Measurements from ENCODE around the gene ENTPD2.

ENTPD2 gene

DNA sequence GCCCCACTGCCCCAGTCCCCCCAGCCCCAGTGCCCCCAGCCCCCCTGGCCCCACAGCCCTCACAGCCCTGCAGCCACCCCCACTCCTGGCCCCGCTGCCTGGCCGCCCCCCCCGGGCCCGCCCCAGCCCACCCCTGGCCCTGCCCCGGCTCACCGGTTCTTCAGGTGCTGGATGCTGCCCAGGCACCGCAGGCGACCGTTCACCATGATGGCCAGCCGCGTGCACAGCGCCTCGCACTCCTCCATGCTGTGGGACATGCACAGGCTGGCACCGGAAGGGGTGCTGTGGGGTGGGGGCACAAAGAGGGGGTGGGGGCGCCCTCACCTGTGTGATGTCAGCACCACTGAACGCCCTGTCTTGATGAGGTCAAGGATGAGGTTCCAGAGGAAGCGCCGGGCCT is 44.6 kb downstream of the ENTPD2 start:
- H4K20me1 ChIP-seq (ENCODE audit: low read depth, low read length): no peaks in the 10 kb centered on the region
- no peak overlapping the region for H3K27ac ChIP-seq (ENCODE audit: low read depth, low read length)
- H3K36me3 ChIP-seq (ENCODE audit: low read length): no peaks in the 10 kb centered on the region
- H3K9me2 ChIP-seq (replicated peaks; ENCODE audit: insufficient read depth, low read length): no peaks in the 10 kb centered on the region
- H3K9ac ChIP-seq (ENCODE audit: low read length): no peak overlapping the region
- no peak overlapping the region for H3K4me3 ChIP-seq (ENCODE audit: insufficient read depth, low read length, poor library complexity, severe bottlenecking)
- no peaks in the 10 kb centered on the region for H3K27me3 ChIP-seq (ENCODE audit: low read length)
- TF ChIP-seq, protein P1, sequence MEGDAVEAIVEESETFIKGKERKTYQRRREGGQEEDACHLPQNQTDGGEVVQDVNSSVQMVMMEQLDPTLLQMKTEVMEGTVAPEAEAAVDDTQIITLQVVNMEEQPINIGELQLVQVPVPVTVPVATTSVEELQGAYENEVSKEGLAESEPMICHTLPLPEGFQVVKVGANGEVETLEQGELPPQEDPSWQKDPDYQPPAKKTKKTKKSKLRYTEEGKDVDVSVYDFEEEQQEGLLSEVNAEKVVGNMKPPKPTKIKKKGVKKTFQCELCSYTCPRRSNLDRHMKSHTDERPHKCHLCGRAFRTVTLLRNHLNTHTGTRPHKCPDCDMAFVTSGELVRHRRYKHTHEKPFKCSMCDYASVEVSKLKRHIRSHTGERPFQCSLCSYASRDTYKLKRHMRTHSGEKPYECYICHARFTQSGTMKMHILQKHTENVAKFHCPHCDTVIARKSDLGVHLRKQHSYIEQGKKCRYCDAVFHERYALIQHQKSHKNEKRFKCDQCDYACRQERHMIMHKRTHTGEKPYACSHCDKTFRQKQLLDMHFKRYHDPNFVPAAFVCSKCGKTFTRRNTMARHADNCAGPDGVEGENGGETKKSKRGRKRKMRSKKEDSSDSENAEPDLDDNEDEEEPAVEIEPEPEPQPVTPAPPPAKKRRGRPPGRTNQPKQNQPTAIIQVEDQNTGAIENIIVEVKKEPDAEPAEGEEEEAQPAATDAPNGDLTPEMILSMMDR (IDR thresholded peaks at IDR 0.05; ENCODE audit: insufficient read depth, low read length, poor library complexity, severe bottlenecking): no peak
- TF ChIP-seq EZH2phosphoT487 (conservative IDR thresholded peaks at IDR 0.05; ENCODE audit: low read length): no peak
- no peaks in the 10 kb centered on the region for H3K79me2 ChIP-seq (ENCODE audit: insufficient read depth, low read length)
- no peak overlapping the region for H3K4me2 ChIP-seq (ENCODE audit: low read depth, low read length, poor library complexity, severe bottlenecking)
- H3K9me3 ChIP-seq (ENCODE audit: insufficient read depth, low read length): no peaks in the 10 kb centered on the region
- H3F3A ChIP-seq (ENCODE audit: insufficient read depth): no peaks in the 10 kb centered on the region
- H2AFZ ChIP-seq (ENCODE audit: low read depth, low read length, severe bottlenecking): no peak overlapping the region

DNA sequence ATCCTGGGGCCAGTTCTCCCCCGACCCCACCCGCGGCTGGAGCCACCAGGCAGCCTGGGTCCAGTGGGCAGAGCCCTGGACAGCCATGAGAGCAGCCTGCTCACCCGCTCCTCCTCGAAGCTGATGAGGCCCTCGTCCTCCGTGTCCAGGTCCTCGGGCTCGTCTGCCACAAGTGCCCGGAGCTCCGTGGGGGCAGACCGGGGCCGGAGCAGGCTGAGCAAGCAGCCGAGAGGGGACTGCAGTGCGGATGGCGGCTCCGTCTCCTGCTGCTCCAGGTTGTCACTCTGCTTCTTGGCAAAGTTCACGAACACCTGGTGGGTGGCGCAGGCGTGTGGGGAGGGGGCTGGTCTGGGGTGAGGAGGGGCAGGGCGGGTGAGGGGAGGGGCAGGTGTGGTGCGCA is 45.5 kb downstream of the ENTPD2 start:
- no peaks in the 10 kb centered on the region for H3K79me2 ChIP-seq (ENCODE audit: insufficient read depth, low read length)
- H3K4me3 ChIP-seq (ENCODE audit: insufficient read depth, low read length, poor library complexity, severe bottlenecking): no peak overlapping the region
- no peaks in the 10 kb centered on the region for H4K20me1 ChIP-seq (ENCODE audit: low read depth, low read length)
- no peaks in the 10 kb centered on the region for H3K27me3 ChIP-seq (ENCODE audit: low read length)
- no peaks in the 10 kb centered on the region for H3K9me2 ChIP-seq (replicated peaks; ENCODE audit: insufficient read depth, low read length)
- no peak overlapping the region for H3K27ac ChIP-seq (ENCODE audit: low read depth, low read length)
- no peak overlapping the region for H2AFZ ChIP-seq (ENCODE audit: low read depth, low read length, severe bottlenecking)
- H3K36me3 ChIP-seq (ENCODE audit: low read length): no peaks in the 10 kb centered on the region
- no peaks in the 10 kb centered on the region for H3K9me3 ChIP-seq (ENCODE audit: insufficient read depth, low read length)
- no peak overlapping the region for H3K4me2 ChIP-seq (ENCODE audit: low read depth, low read length, poor library complexity, severe bottlenecking)
- TF ChIP-seq EZH2phosphoT487 (conservative IDR thresholded peaks at IDR 0.05; ENCODE audit: low read length): no peak
- TF ChIP-seq, protein P1 (IDR thresholded peaks at IDR 0.05; ENCODE audit: insufficient read depth, low read length, poor library complexity, severe bottlenecking): no peak
- no peak overlapping the region for H3K9ac ChIP-seq (ENCODE audit: low read length)
- no peaks in the 10 kb centered on the region for H3F3A ChIP-seq (ENCODE audit: insufficient read depth)

GRCh38 chr9:137007816-137008270 is 46.0 kb downstream of the ENTPD2 start:
- Histone ChIP-seq H3F3A (ENCODE audit: insufficient read depth) (no peaks in the 10 kb centered on the region), H2AFZ (ENCODE audit: low read depth, low read length, severe bottlenecking) (no peak overlapping the region), H3K27ac (ENCODE audit: low read depth, low read length) (no peak overlapping the region), H3K36me3 (ENCODE audit: low read length) (no peaks in the 10 kb centered on the region), H4K20me1 (ENCODE audit: low read depth, low read length) (no peaks in the 10 kb centered on the region), H3K9ac (ENCODE audit: low read length) (no peak overlapping the region), H3K27me3 (ENCODE audit: low read length) (no peaks in the 10 kb centered on the region), H3K79me2 (ENCODE audit: insufficient read depth, low read length) (no peaks in the 10 kb centered on the region), H3K4me2 (ENCODE audit: low read depth, low read length, poor library complexity, severe bottlenecking) (no peak overlapping the region), H3K9me2 (replicated peaks; ENCODE audit: insufficient read depth, low read length) (no peaks in the 10 kb centered on the region), H3K9me3 (ENCODE audit: insufficient read depth, low read length) (no peaks in the 10 kb centered on the region), H3K4me3 (ENCODE audit: insufficient read depth, low read length, poor library complexity, severe bottlenecking) (no peak overlapping the region)
- no peak for TF ChIP-seq EZH2phosphoT487 (conservative IDR thresholded peaks at IDR 0.05; ENCODE audit: low read length)
- TF ChIP-seq, protein P1 (IDR thresholded peaks at IDR 0.05; ENCODE audit: insufficient read depth, low read length, poor library complexity, severe bottlenecking): no peak
